ENCODE results near the gene CNTLN. TPM values are rescaled to one million over a fixed set of nuclear protein-coding genes. Genes with fewer than 3 reads are reported as not detected.
"Not testable (repeated sequence)": the region's sequence is repeated elsewhere in the genome, so short reads cannot be mapped to it uniquely, and the experiment has no call there.

The CNTLN gene
- total RNA-seq, 1 donor from 2014 or later = 5.4 TPM

DNA sequence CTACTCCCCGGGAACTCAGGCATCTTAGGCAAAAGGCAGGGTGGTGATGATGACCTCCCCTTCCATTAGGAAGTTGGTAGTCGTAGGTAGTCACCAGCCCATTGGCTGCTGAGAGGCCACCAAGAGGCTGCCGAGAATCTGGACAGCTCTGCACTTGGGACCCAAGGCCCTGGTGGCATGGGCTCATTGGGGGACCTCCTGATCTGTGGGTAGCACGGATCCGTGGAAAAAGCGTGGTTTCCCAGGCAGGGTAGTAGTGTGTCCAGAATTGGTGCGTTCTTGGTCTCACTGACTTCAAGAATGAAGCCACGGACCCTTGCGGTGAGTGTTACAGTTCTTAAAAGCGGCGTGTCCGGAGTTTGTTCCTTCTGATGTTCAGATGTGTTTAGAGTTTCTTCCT is 158.8 kb downstream of the CNTLN start:
- no peak for DNase-seq (ENCODE audit: low spot score)

- no peak for DNase-seq (ENCODE audit: low spot score)
Observed at GRCh38 chr9:17294822-17295624, 160.2 kb downstream of the CNTLN start.

DNA sequence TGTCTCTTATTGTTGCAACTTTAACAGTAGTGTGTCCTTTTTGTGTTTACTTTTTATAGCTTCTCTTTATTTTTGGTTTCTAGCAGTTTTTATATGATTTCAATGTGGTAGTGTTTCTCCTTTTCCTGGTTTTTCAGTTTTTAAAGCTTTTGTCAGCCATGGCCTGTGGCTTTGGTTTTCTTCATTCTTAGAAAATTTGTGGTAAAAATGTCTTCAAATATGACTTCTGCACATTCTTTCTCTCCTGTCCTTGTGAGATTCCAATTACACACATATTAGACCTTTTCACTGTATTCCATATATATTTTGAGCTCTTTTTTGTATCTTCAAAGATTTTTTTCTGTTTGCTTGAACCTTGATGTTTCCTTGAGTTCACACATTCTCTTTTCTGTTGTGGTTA is 180.5 kb downstream of the CNTLN start:
- no peak for DNase-seq (ENCODE audit: low spot score)

DNA sequence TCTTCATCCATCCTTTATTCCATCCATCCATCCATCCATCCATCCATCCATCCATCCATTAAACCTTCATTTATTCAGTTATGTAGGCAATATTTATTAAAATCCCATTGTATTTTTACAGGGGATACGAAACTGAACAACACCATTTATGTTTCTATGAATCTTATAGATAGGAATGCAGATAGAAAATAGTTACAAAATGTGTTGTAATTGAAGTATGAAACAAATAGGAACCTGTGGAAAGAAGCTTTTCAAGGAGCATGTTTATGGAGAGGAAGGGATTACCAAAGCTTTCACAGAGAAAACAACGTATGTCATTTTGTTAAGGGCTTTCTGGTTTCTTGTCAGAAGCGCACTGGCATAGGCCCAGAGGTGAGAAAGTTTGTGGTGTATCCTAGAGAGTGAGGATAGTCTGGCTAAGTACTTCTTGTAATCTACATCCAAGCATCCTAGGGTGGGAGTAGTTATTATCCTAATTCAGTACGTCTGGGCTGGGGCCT is 184.0 kb downstream of the CNTLN start:
- no peak for DNase-seq (ENCODE audit: low spot score)

GRCh38 chr9:17319864-17320263 is 185.0 kb downstream of the CNTLN start:
- DNase-seq (ENCODE audit: low spot score) = no peak

DNA sequence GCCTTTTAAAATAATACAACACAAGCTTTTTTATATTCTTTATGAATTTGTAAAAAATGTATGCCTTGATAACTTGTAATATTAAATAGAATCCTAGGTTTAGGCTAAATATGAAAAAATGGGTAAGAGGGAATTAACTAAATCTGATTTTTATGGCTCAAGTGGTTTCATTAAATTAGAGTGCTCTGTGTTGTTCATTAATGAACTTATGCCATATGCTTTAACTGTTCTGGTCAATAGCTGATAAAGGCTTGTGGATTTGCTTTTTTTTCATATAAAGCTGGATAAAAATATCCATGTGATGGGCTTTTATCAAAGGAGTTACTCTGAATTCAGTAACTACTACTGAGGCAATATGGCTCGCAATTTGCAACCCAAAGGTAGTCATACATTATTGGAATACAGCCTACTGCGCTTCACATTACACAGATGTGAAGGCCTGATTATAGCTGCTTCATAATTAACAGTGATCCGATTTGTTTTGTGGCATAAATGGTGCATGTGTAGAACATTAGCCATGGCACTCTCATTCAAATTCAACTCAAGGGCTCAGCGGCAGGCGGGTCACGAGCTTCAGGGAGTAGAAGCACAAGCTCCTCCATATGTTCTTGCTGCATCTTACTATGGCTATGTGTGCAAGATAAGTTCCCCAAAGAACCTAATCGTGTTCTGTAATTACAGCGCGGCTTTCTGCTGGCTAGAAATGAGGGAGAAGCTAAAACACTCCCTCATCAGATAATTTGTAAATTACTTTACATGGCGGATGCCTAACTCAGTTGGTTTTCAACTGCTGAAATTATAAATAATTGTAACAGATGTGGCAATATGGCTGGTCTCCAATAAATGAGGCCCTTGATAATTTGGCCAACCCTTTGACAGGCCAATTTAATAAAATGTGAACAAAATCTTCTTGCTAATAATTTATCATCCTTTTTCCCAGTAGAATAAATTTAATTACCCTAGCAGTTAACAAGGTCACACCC is 188.3 kb downstream of the CNTLN start:
- DNase-seq (ENCODE audit: low spot score) = no peak

DNA sequence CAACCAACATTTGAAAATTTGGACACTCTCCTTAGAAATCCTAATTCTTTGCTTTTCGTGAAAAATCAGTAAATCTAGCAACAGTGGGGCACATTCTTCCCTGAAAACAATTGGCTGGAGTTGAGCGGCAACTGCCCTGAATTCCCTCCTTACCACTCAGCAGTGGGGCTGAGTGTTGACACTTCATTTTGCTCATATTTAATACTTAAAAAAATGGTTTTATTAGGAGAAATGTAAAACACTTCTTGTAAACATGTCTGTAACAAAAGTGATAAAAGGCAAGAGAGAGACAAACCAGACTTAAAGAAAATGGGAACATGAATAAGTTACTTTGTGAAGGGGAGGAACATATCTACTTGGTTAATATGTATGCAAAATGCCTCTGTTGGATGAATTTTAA is 193.5 kb downstream of the CNTLN start:
- no peak for DNase-seq (ENCODE audit: low spot score)

- DNase-seq (ENCODE audit: low spot score) = no peak
Observed at GRCh38 chr9:17330097-17330496, 195.3 kb downstream of the CNTLN start.

GRCh38 chr9:17332115-17332514 is 197.3 kb downstream of the CNTLN start:
- DNase-seq (ENCODE audit: low spot score) = no peak

DNA sequence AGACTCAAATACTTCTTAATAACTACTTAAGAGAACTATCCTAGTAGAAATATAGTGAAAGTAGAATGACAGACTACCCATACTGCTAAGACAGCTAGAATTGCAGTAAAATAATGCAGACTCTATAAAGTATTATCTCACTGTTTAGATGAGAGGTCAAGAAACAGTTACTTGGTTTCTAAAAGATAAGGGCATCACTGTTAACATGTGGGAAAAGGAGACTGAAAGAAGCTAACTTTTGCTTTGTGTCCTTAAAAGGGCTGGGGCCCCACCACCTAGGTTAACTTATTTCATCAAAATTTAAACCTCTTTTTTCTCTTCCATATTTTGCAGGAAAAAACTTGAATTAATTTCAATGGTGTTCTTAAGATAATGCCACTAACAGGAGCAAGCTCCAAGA is 204.3 kb downstream of the CNTLN start:
- no peak for DNase-seq (ENCODE audit: low spot score)

DNA sequence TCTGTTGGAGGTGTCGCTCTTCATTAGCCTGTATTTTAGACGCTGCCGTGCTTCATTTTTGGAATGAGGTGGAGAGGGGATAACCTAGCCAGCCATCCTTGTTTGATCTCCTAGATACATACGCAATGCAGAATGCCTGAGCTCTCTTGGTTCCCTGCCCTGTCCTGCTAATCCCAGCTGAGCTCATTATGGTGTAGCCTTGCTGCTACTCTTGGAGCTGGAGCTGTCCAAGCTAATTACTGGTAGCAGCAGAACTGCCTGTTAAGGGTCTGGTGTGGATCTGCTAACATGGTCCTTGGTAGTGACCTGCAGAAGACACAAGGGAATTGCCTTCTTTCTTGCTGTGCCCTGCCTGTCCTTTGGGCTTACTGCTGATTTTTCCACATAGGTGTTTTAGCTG is 207.9 kb downstream of the CNTLN start:
- DNase-seq (ENCODE audit: low spot score) = no peak

DNA sequence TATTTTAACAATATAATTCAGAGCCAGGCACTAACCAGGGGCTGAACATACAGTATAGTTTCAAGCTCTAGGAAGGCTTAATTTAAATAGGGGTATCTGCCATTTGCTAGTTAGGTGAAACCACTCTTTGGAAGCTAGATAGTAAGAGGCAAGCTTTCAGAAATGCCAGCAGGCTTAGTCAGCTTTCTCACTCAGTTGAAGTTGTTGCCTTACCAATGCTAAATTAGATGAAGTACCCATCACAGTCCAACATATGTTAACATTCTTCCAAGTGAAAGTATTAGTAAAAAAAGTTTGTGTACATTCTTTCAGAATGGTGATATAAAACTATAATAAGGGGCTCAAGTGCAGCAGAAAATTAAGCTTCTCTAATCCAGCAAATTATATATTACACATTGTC is 215.0 kb downstream of the CNTLN start:
- DNase-seq (ENCODE audit: low spot score) = no peak

DNA sequence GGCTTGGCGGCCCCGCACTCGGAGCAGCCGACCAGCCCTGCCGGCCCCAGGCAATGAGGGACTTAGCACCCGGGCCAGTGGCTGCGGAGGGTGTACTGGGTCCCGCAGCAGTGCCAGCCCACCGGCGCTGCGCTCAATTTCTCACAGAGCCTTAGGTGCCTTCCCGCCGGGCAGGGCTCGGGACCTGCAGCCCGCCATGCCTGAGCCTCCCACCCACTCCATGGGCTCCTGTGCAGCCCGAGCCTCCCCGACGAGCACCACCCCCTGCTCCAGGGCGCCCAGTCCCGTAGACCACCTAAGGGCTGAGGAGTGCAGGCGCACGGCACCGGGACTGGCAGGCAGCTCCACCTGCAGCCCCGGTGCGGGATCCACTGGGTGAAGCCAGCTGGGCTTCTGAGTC is 219.2 kb downstream of the CNTLN start:
- DNase-seq (ENCODE audit: low spot score) = not testable (repeated sequence)

DNA sequence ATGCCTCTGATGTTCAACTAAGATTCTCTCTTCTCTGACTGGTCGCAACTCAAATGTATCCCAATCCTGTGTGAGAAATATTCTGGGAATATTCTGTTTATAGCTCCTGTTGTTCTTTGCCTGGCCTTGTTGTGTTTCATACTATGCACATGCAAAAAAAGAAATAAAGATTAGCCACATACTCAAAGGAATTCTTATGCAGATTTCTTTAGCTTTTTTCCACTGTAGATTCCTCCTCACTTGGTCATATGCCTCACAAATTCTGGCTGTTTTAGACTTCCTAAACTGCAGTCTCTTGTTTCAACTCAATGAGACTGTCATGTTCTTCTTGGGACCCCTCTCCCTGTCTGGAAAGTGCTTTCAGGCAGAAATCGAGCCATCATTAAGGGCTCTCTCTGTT is 226.5 kb downstream of the CNTLN start:
- DNase-seq (ENCODE audit: low spot score) = no peak

DNA sequence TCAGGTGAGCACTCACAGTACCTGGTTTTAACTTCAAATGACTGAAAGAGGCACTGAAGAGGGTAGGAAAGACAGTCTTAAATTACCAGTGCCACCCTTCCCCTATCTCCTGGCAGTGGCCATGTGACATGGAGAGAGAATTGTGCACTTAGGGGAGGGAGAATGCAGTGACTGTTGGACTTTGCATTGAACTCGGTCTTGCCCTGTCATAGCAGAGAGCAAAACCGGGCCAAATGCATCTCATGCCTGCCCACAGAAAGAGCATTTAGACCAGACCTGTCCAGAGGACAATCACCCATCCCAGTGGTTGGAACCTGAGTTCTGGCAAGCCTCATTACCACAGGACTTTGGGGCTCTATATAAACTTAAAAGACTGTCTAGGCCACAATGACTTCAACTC is 232.2 kb downstream of the CNTLN start:
- DNase-seq (ENCODE audit: low spot score) = no peak

GRCh38 chr9:17380126-17380861 is 245.5 kb downstream of the CNTLN start:
- DNase-seq (ENCODE audit: low spot score) = no peak

GRCh38 chr9:17387565-17387964 is 252.7 kb downstream of the CNTLN start:
- no peak for DNase-seq (ENCODE audit: low spot score)

DNA sequence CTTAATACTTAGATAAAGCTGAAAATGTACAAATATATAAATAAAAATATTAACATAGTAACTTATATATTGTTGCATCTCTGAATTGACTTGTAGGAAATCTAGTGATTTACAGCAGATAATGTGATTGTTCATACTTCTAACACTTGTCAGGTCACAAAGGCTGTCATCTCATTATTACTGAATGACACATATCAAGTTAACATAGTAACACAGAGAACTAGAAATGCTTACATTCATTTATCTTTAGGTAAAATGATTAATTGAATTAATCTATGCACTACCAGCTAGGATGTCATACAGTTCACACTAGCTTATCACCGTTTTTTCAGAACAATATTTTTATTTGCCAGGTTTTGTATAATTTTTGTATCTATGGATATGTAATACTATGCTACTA is 254.2 kb downstream of the CNTLN start:
- no peak for DNase-seq (ENCODE audit: low spot score)

- DNase-seq (ENCODE audit: low spot score) = no peak
Observed at GRCh38 chr9:17394881-17395510, 260.2 kb downstream of the CNTLN start.

- DNase-seq (ENCODE audit: low spot score) = not testable (repeated sequence)
Observed at GRCh38 chr9:17397166-17397728, 262.4 kb downstream of the CNTLN start.

- no peak for DNase-seq (ENCODE audit: low spot score)
Observed at GRCh38 chr9:17398350-17398749, 263.5 kb downstream of the CNTLN start.

Measured in mucosa of gallbladder (tissue), 1 donor.